ENCODE results near the gene KIF20A. TPM values are rescaled to one million over a fixed set of nuclear protein-coding genes. Genes with fewer than 3 reads are reported as not detected.
A peak's percentile ranks its signal among the peaks of the same experiment; 100 is the strongest.

The KIF20A gene
- total RNA-seq, 1 experiment from 2014 or later = 74.2 TPM

GRCh38 chr5:138177941-138178515 is 884 bp upstream of the KIF20A start:
- ChIA-PET RAD21 (ENCODE audit: low non-redundant PET in 1 of 2, low total read pairs in 2 of 2, uncharacterized antibody in 2 of 2, unreplicated experiment in 2 of 2) (no interaction called here), POLR2A (interaction anchor here (1.4 kb wide), 1 partner anchor 153 kb away, joined by 4 read pairs; the partner anchor contains the start of gene CDC25C), CTCF (no interaction called here)
- peak overlapping the region; percentile 82 for H3K27ac ChIP-seq (ENCODE audit: low read depth, low read length)
- peak; percentile 34 for TF ChIP-seq TCF7L2 (IDR thresholded peaks at IDR 0.05; ENCODE audit: borderline replicate concordance, extremely low read depth, insufficient read depth, insufficient read length)
- TF ChIP-seq POLR2A (IDR thresholded peaks at IDR 0.05; ENCODE audit: borderline replicate concordance, extremely low read depth, insufficient read depth, insufficient read length) = no peak
- peak overlapping the region; percentile 88 to 99 for H3K4me3 ChIP-seq (replicated peaks in 1 of 2; ENCODE audit: low read depth in 1 of 2, low read length in 2 of 2)
- intact Hi-C loops (cut with micrococcal nuclease) = loop anchor here (5.0 kb wide), 1 partner anchor 174 kb away; the partner anchor contains the start of gene KDM3B
- H4K20me1 ChIP-seq (ENCODE audit: insufficient read depth) = no peaks in the 10 kb centered on the region
- H3K9ac ChIP-seq (ENCODE audit: low read length) = peak overlapping the region; percentile 86
- BruUV-seq (replicated peaks) = TSS peak; percentile 77
- H3K79me2 ChIP-seq (ENCODE audit: insufficient read depth, low read length) = peaks cover 72% of the 10 kb centered on the region
- peaks cover 0 to 10% of the 10 kb centered on the region in 2 experiments; a peak in 1 of 4 replicates for H3K4me1 ChIP-seq (ENCODE audit: control insufficient read depth in 1 of 2, insufficient read depth in 2 of 2, low read length in 2 of 2)
- no peaks in the 10 kb centered on the region for H3K9me3 ChIP-seq (ENCODE audit: control insufficient read depth in 1 of 2, insufficient read depth in 1 of 2, low read depth in 1 of 2, low read length in 2 of 2)
- H2AFZ ChIP-seq (ENCODE audit: low read depth, low read length, poor library complexity, severe bottlenecking) = peak overlapping the region; percentile 89
- H3K4me2 ChIP-seq (ENCODE audit: low read length) = peak overlapping the region; percentile 86
- H3K27me3 ChIP-seq (ENCODE audit: insufficient read depth, low read length) = no peaks in the 10 kb centered on the region
- ATAC-seq = peak; percentile 30
- no peaks in the 10 kb centered on the region for H3K9me2 ChIP-seq (ENCODE audit: insufficient read depth)
- no peak for DNase-seq (ENCODE audit: low read depth, low spot score)
- H3K36me3 ChIP-seq (ENCODE audit: control insufficient read depth in 1 of 2, insufficient read depth in 2 of 2, low read length in 2 of 2) = peaks cover 34 to 35% of the 10 kb centered on the region in 2 experiments

- Histone ChIP-seq H3K4me1 (ENCODE audit: control insufficient read depth in 1 of 2, insufficient read depth in 2 of 2, low read length in 2 of 2) (peaks cover 0 to 10% of the 10 kb centered on the region in 2 experiments; a peak in 1 of 4 replicates), H3K4me3 (replicated peaks in 1 of 2; ENCODE audit: low read depth in 1 of 2, low read length in 2 of 2) (peak overlapping the region; percentile 88 to 99), H3K27ac (ENCODE audit: low read depth, low read length) (peak overlapping the region; percentile 82), H2AFZ (ENCODE audit: low read depth, low read length, poor library complexity, severe bottlenecking) (no peak overlapping the region), H3K9ac (ENCODE audit: low read length) (peak overlapping the region; percentile 86), H3K36me3 (ENCODE audit: control insufficient read depth in 1 of 2, insufficient read depth in 2 of 2, low read length in 2 of 2) (peaks cover 41 to 48% of the 10 kb centered on the region in 2 experiments), H3K79me2 (ENCODE audit: insufficient read depth, low read length) (peaks cover 63% of the 10 kb centered on the region), H4K20me1 (ENCODE audit: insufficient read depth) (no peaks in the 10 kb centered on the region), H3K4me2 (ENCODE audit: low read length) (peak overlapping the region; percentile 86), H3K27me3 (ENCODE audit: insufficient read depth, low read length) (no peaks in the 10 kb centered on the region), H3K9me3 (ENCODE audit: control insufficient read depth in 1 of 2, insufficient read depth in 1 of 2, low read depth in 1 of 2, low read length in 2 of 2) (no peaks in the 10 kb centered on the region), H3K9me2 (ENCODE audit: insufficient read depth) (no peaks in the 10 kb centered on the region)
- TSS peak; percentile 78 for BruUV-seq (replicated peaks)
- CTCF ChIA-PET = interaction anchor here (0.6 to 1.6 kb wide), 9 partner anchors 9 to 325 kb away, joined by 3 to 9 read pairs (median 3); partner anchors contain the start of genes EGR1 and KDM3B
- RAD21 ChIA-PET (ENCODE audit: low non-redundant PET in 1 of 2, low total read pairs in 2 of 2, uncharacterized antibody in 2 of 2, unreplicated experiment in 2 of 2) = interaction anchor here (0.6 to 0.8 kb wide), 2 partner anchors 104 to 313 kb away, joined by 3 to 4 read pairs; no protein-coding TSS in a partner anchor
- POLR2A ChIA-PET = interaction anchor here (1.0 to 1.4 kb wide), 2 partner anchors 152 to 159 kb away, joined by 3 to 4 read pairs; partner anchors contain the start of genes CDC25C and FAM53C
- intact Hi-C loops (cut with micrococcal nuclease) = loop anchor here (5.0 kb wide), 1 partner anchor 173 kb away; the partner anchor contains the start of gene KDM3B
- TF ChIP-seq YY1 (IDR thresholded peaks at IDR 0.05; ENCODE audit: extremely low read depth, insufficient replicate concordance, low read depth, low read length) (peak; percentile 17), SIN3A (IDR thresholded peaks at IDR 0.05; ENCODE audit: low read depth) (no peak), JUND (IDR thresholded peaks at IDR 0.05) (no peak), RAD21 (IDR thresholded peaks at IDR 0.05; ENCODE audit: low read depth) (no peak)
- ATAC-seq = no peak; the same call in 1 of the 2 replicates
- no peak for DNase-seq (ENCODE audit: low read depth, low spot score)
These were observed 455 bp downstream of the KIF20A start for GRCh38 chr5:138179277-138179857.

All from HCT116 (cell line).